Endodermal cell (in vitro differentiated cells): Measurements from ENCODE around the gene PCCA. TPM values are rescaled to one million over a fixed set of nuclear protein-coding genes. Genes with fewer than 3 reads are reported as not detected.
A peak's percentile ranks its signal among the peaks of the same experiment; 100 is the strongest.

Experiments
- DNase-seq: peaks from one replicate; pipeline ENCODE4 v3.0.0-alpha.2; 2017
- H3K27ac ChIP-seq: 2 replicates; pipeline ENCODE4 v1.5.1; 2013; ENCODE audit warnings: mild to moderate bottlenecking, low read depth, low read length, moderate library complexity
- H3K27me3 ChIP-seq: 2 replicates; pipeline ENCODE4 v1.6.1; 2013; ENCODE audit warnings: mild to moderate bottlenecking, low read length, moderate library complexity; ENCODE audit not compliant: insufficient read depth, control insufficient read depth, poor library complexity, severe bottlenecking
- H3K36me3 ChIP-seq: 2 replicates; pipeline ENCODE4 v1.7.0; 2013; ENCODE audit warnings: mild to moderate bottlenecking, low read length, moderate library complexity; ENCODE audit not compliant: control insufficient read depth, insufficient read depth
- H3K4me1 ChIP-seq: one replicate; pipeline ENCODE4 v1.7.0; 2013; ENCODE audit warnings: low read length; ENCODE audit not compliant: control insufficient read depth, insufficient read depth
- H3K4me3 ChIP-seq: 2 replicates; pipeline ENCODE4 v1.5.1; 2013; ENCODE audit warnings: mild to moderate bottlenecking, low read length, moderate library complexity
- H3K9ac ChIP-seq: 2 replicates; pipeline ENCODE4 v1.6.1; 2013; ENCODE audit warnings: mild to moderate bottlenecking, low read length, moderate library complexity; ENCODE audit not compliant: poor library complexity, severe bottlenecking; ENCODE audit errors: extremely low read depth
- H3K9me3 ChIP-seq: 2 replicates; pipeline ENCODE4 v1.6.1; 2013; ENCODE audit warnings: mild to moderate bottlenecking, low read length, moderate library complexity; ENCODE audit not compliant: control insufficient read depth
- H3K27ac Mint-ChIP-seq: 2 replicates; pipeline ENCODE4 v1.8.0; 2020; ENCODE audit warnings: mixed read lengths
- H3K27me3 Mint-ChIP-seq: 2 replicates; pipeline ENCODE4 v1.8.0; 2021; ENCODE audit warnings: mild to moderate bottlenecking, mixed read lengths; ENCODE audit not compliant: insufficient read depth
- H3K36me3 Mint-ChIP-seq: 2 replicates; pipeline ENCODE4 v1.8.0; 2020; ENCODE audit warnings: low read depth, mixed read lengths
- H3K4me1 Mint-ChIP-seq: 2 replicates; pipeline ENCODE4 v1.8.0; 2020; ENCODE audit warnings: mixed read lengths
- H3K4me3 Mint-ChIP-seq: 2 replicates; pipeline ENCODE4 v1.8.0; 2020; ENCODE audit warnings: mild to moderate bottlenecking, moderate library complexity, mixed read lengths
- H3K9me3 Mint-ChIP-seq: 2 replicates; pipeline ENCODE4 v1.8.0; 2020; ENCODE audit warnings: mild to moderate bottlenecking, mixed read lengths
- WGBS, 2 experiments: methylation state at CpG; one replicate each; pipeline versions ENCODE4 v1.1.5 to v1.1.7; 2013; ENCODE audit warnings: missing lambda C conversion rate in 2 of 2, mixed read lengths in 1 of 2; ENCODE audit not compliant: insufficient coverage in 1 of 2, insufficient read length in 1 of 2; 5-methylcytosine and 5-hydroxymethylcytosine counted together
- total RNA-seq, 2 donors: library from RNA; stranded (reverse); fragmentation: NEBNext Ultra II Directional in 1 of 2; extraction: Animal tissue kit (Norgen Biotek cat#: 25700) in 1 of 2; gene quantifications; 2 replicates in 1 of 2; 3 replicates in 1 of 2; pipeline ENCODE4 v1.2.1, GENCODE V29; 2021
- TF ChIP-seq, protein P1 (sequence below): fragments of 200-600 bp; sonication (generic); conservative IDR thresholded peaks from 2 replicates; pipeline ENCODE4 v1.5.0; 2021; ENCODE audit warnings: antibody characterized with exemption, mild to moderate bottlenecking

The PCCA gene
- total RNA-seq, 2 donors from 2014 or later, result 60.2 to 67.2 TPM

DNA sequence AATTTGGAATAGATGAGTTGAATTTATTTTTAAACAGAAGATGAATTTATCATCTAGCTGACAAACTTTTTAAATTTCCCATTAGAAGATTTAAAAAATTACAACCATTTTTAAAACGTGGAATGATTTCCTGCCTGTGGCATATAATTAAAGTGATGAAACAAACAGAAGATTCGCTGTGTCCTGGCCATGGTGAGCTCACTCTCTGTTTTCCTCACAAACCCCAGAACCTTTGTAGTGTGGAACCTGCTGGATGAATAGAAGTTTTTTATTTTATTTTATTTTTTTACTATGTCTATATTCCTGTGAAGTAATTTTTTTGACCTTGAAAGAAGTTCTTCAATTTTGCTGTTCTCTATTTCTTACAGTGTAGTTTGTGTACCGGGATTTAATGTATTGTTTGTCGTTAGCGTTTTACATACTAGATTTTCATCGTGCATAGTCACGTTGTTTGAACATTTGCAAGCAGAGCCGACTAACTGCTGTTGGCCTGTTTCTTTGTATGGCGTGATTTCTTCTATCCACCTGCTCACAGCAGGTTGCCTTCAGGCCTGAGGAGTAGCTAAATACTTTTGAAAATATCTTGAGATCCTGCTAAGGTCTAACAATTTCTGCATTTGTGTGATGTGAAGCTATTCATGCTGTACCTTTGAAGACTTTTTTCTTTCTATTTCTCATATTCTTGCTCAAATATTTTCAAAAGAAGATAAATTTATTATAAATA, 350.5 kb downstream of the PCCA start:
- Histone ChIP-seq H3K9me3 (no peaks in the 10 kb centered on the region), H3K27ac (peak overlapping the region; percentile 74), H3K36me3 (peaks cover 19% of the 10 kb centered on the region), H3K27me3 (no peaks in the 10 kb centered on the region), H3K4me3 (no peak overlapping the region), H3K9ac (no peak overlapping the region), H3K4me1 (peaks cover 7% of the 10 kb centered on the region)
- H3K4me1 Mint-ChIP-seq, result peaks cover 25% of the 10 kb centered on the region
- H3K27ac Mint-ChIP-seq, result peak overlapping the region; percentile 49
- WGBS, 2 experiments, result 20 to 45% methylated on average over 2 to 9 of the region's 9 CpGs
- H3K27me3 Mint-ChIP-seq, result no peaks in the 10 kb centered on the region
- no peaks in the 10 kb centered on the region for H3K9me3 Mint-ChIP-seq
- no peak for DNase-seq
- H3K4me3 Mint-ChIP-seq, result no peak overlapping the region
- TF ChIP-seq, protein P1, sequence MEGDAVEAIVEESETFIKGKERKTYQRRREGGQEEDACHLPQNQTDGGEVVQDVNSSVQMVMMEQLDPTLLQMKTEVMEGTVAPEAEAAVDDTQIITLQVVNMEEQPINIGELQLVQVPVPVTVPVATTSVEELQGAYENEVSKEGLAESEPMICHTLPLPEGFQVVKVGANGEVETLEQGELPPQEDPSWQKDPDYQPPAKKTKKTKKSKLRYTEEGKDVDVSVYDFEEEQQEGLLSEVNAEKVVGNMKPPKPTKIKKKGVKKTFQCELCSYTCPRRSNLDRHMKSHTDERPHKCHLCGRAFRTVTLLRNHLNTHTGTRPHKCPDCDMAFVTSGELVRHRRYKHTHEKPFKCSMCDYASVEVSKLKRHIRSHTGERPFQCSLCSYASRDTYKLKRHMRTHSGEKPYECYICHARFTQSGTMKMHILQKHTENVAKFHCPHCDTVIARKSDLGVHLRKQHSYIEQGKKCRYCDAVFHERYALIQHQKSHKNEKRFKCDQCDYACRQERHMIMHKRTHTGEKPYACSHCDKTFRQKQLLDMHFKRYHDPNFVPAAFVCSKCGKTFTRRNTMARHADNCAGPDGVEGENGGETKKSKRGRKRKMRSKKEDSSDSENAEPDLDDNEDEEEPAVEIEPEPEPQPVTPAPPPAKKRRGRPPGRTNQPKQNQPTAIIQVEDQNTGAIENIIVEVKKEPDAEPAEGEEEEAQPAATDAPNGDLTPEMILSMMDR, result no peak
- peaks cover 18% of the 10 kb centered on the region for H3K36me3 Mint-ChIP-seq

DNA sequence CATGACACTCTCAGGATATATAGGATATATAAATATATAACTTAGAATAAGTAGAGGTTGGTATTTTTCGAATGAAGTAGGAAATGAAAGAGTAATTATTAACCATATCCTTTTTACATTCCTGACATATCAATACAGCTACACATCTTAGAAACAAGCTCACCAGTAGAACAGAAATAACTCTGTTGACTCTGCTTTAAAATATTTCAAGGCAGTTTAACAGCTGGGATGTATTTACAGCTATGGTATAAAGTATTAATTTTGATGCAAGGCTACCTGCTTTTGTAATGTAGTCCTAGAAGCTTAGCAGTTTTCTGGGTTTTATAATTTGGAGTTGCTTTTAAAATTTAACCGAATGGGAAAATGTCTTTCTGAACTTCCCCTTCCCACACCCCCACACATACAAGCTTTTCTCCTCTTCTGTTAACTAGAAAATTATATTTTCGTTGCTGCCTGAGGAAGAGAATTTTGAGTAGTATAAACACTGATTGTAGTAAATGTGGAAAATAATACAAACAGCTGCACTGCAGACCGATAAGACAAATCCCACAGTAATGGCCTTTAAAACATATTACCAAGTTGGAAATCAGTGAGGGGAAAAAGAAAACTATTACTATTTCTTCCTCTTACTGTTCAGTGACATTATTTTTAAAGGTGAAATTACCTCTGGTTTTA, 352.0 kb downstream of the PCCA start:
- no peaks in the 10 kb centered on the region for H3K9me3 ChIP-seq
- Mint-ChIP-seq H3K36me3 (peaks cover 4% of the 10 kb centered on the region), H3K27ac (peak overlapping the region; percentile 45), H3K27me3 (no peaks in the 10 kb centered on the region), H3K4me3 (no peak overlapping the region), H3K4me1 (peaks cover 25% of the 10 kb centered on the region), H3K9me3 (no peaks in the 10 kb centered on the region)
- H3K27ac ChIP-seq, result peak overlapping the region; percentile 42
- no peak for DNase-seq
- H3K4me1 ChIP-seq, result peaks cover 7% of the 10 kb centered on the region
- H3K27me3 ChIP-seq, result no peaks in the 10 kb centered on the region
- no peak overlapping the region for H3K9ac ChIP-seq
- TF ChIP-seq, protein P1, result no peak
- H3K36me3 ChIP-seq, result peaks cover 7% of the 10 kb centered on the region
- 83% methylated on average over 1 of the region's 4 CpGs; no CpG with 5 or more reads in 1 of the 2 experiments for WGBS, 2 experiments
- no peak overlapping the region for H3K4me3 ChIP-seq

DNA sequence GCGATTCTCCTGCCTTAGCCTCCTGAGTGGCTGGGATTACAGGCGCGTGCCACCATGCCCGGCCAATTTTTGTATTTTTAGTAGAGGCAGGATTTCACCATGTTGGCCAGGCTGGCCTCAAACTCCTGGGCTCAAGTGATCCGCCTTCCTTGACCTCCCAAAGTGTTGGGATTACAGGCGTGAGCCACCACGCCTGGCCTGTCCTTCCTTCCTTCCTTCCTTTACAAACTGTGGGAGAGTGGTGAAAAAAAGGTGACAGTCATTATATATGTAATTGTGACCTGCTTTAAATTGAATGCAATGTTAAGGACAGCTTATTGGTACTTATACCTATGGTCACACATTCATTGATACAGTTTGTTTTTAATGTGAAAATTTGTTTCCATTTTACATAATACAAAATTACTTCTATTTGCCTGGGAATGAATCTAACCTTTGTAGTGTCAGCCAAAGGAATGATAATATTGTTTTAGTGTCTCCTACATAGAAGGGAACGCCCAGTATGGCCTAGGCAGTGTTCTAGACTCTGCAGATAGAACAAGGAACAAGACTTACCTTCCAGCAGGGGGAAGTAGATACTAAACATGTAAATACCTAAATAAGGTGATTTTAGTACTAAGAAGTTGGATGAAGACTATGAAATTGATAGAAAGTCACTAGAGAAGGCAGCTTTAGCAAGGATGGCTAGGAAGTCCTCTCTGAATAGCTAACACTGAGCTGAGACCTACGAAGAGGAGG, 353.4 kb downstream of the PCCA start:
- peaks cover 9% of the 10 kb centered on the region for H3K36me3 Mint-ChIP-seq
- H3K4me3 ChIP-seq, result no peak overlapping the region
- TF ChIP-seq, protein P1, result peak; percentile 51
- H3K4me1 ChIP-seq, result no peaks in the 10 kb centered on the region
- peaks cover 7% of the 10 kb centered on the region for H3K36me3 ChIP-seq
- no peak overlapping the region for H3K27ac ChIP-seq
- 90 to 97% methylated on average over 9 of the region's 9 CpGs for WGBS, 2 experiments
- DNase-seq, result no peak
- H3K27me3 ChIP-seq, result no peaks in the 10 kb centered on the region
- H3K4me3 Mint-ChIP-seq, result no peak overlapping the region
- H3K27ac Mint-ChIP-seq, result no peak overlapping the region
- no peaks in the 10 kb centered on the region for H3K9me3 Mint-ChIP-seq
- H3K9me3 ChIP-seq, result no peaks in the 10 kb centered on the region
- H3K27me3 Mint-ChIP-seq, result no peaks in the 10 kb centered on the region
- H3K9ac ChIP-seq, result no peak overlapping the region
- H3K4me1 Mint-ChIP-seq, result peaks cover 18% of the 10 kb centered on the region
